H1 (cell line): Measurements from ENCODE around the gene CRTAC1. TPM values are rescaled to one million over a fixed set of nuclear protein-coding genes. Genes with fewer than 3 reads are reported as not detected.

Experiments used
- CTCF ChIA-PET: fragments of 300-600 bp; sonication (Branson Sonifier 250); formaldehyde crosslinking; loops from one replicate; lab custom pipeline; 2021; ENCODE audit not compliant: partially characterized antibody; lab: Charles Lee
- POLR2A ChIA-PET: fragments of 300-600 bp; sonication (Branson Sonifier 250); formaldehyde crosslinking; loops from one replicate; lab custom pipeline; 2021; ENCODE audit warnings: inconsistent platforms; ENCODE audit not compliant: partially characterized antibody; lab: Charles Lee
- DNase-seq, 2 experiments: peaks; one replicate each; pipeline versions ENCODE4 v3.0.0 to v3.0.0-alpha.2; 2010 to 2022; ENCODE audit warnings: low spot score in 2 of 2, low read depth in 1 of 2, mixed read lengths in 1 of 2
- FAIRE-seq: peaks from 2 replicates; lab custom pipeline; 2011; peaks lifted over from hg19 to GRCh38; lab: Jason Lieb, UNC
- H2AFZ ChIP-seq: 2 replicates; pipeline ENCODE4 v1.8.1; 2012; ENCODE audit warnings: low read length, inconsistent platforms
- H2AK5ac ChIP-seq: 2 replicates; pipeline ENCODE4 v1.6.1; 2013; ENCODE audit warnings: low read depth, low read length
- H2BK120ac ChIP-seq: replicated peaks from 2 replicates; pipeline ENCODE3; 2013; ENCODE audit warnings: low read depth, low read length, inconsistent platforms
- H2BK12ac ChIP-seq: 2 replicates; pipeline ENCODE4 v1.6.1; 2013; ENCODE audit warnings: low read depth, low read length
- H2BK15ac ChIP-seq: 2 replicates; pipeline ENCODE4 v1.6.1; 2013; ENCODE audit warnings: low read length
- H2BK20ac ChIP-seq: 2 replicates; pipeline ENCODE4 v1.6.1; 2013; ENCODE audit warnings: low read length
- H2BK5ac ChIP-seq: 2 replicates; pipeline ENCODE4 v1.6.1; 2013; ENCODE audit warnings: low read depth, low read length
- H3K14ac ChIP-seq: 2 replicates; pipeline ENCODE4 v1.6.1; 2013; ENCODE audit warnings: inconsistent platforms; ENCODE audit not compliant: insufficient read length
- H3K18ac ChIP-seq: 2 replicates; pipeline ENCODE4 v1.6.1; 2013; ENCODE audit warnings: low read length; ENCODE audit errors: extremely low read depth
- H3K23ac ChIP-seq: 2 replicates; pipeline ENCODE4 v1.6.1; 2013; ENCODE audit warnings: inconsistent platforms; ENCODE audit not compliant: insufficient read length
- H3K23me2 ChIP-seq: 2 replicates; pipeline ENCODE4 v1.6.1; 2013; ENCODE audit warnings: low read depth, low read length
- H3K27ac ChIP-seq: 2 replicates; pipeline ENCODE4 v1.6.1; 2011; ENCODE audit warnings: low read depth, low read length, inconsistent platforms
- H3K27me3 ChIP-seq, 4 experiments: replicated peaks in 1 of 4; 1 replicate in 1 of 4; 2 replicates in 3 of 4; pipeline versions ENCODE4 v1.6.1 to v1.8.1; 2011 to 2013; ENCODE audit warnings: low read length in 3 of 4, mild to moderate bottlenecking in 3 of 4, inconsistent platforms in 2 of 4, mixed read lengths in 2 of 4, moderate library complexity in 1 of 4; ENCODE audit not compliant: control insufficient read depth in 3 of 4, insufficient read depth in 3 of 4; ENCODE audit errors: extremely low read depth in 1 of 4
- H3K36me3 ChIP-seq, 4 experiments: 2 replicates each; pipeline versions ENCODE4 v1.6.1 to v1.8.1; 2011 to 2013; ENCODE audit warnings: mild to moderate bottlenecking in 4 of 4, low read length in 3 of 4, moderate library complexity in 2 of 4, control low read depth in 1 of 4, inconsistent platforms in 1 of 4; ENCODE audit not compliant: insufficient read depth in 4 of 4, control insufficient read depth in 2 of 4
- H3K4ac ChIP-seq: replicated peaks from 2 replicates; pipeline ENCODE3; 2013; ENCODE audit warnings: low read length, low read depth, mixed read lengths, inconsistent platforms; ENCODE audit not compliant: insufficient read length
- H3K4me1 ChIP-seq, 4 experiments: replicated peaks in 1 of 4; 1 replicate in 1 of 4; 2 replicates in 3 of 4; pipeline versions ENCODE4 v1.6.1 to v1.8.1; 2011 to 2013; ENCODE audit warnings: low read length in 3 of 4, inconsistent platforms in 2 of 4, mixed read lengths in 1 of 4; ENCODE audit not compliant: insufficient read depth in 4 of 4, control insufficient read depth in 3 of 4
- H3K4me2 ChIP-seq, 2 experiments: 2 replicates each; pipeline versions ENCODE4 v1.6.1 to v1.8.1; 2011 to 2013; ENCODE audit warnings: low read depth in 2 of 2, low read length in 2 of 2, control low read depth in 1 of 2, inconsistent platforms in 1 of 2, mild to moderate bottlenecking in 1 of 2; ENCODE audit not compliant: insufficient read depth in 1 of 2
- H3K4me3 ChIP-seq, 4 experiments: fragments of 200-600, 300-600 bp in 1 of 4; sonication (generic), shearing (Covaris generic), sonication (Bioruptor Twin) in 1 of 4; 2 replicates each; pipeline versions ENCODE4 v1.5.1 to v1.8.1; 2011 to 2016; ENCODE audit warnings: low read length in 4 of 4, low read depth in 3 of 4, control low read depth in 2 of 4, inconsistent platforms in 2 of 4, mild to moderate bottlenecking in 2 of 4, mixed read lengths in 1 of 4, moderate library complexity in 1 of 4; ENCODE audit not compliant: insufficient read depth in 2 of 4; ENCODE audit errors: extremely low read depth in 1 of 4
- H3K56ac ChIP-seq: replicated peaks from 2 replicates; pipeline ENCODE3; 2013; ENCODE audit warnings: low read depth, mild to moderate bottlenecking, mixed read lengths, low read length, inconsistent platforms; ENCODE audit not compliant: insufficient read length
- H3K79me1 ChIP-seq: 2 replicates; pipeline ENCODE4 v1.6.1; 2013; ENCODE audit warnings: low read depth, low read length, control low read depth
- H3K79me2 ChIP-seq, 2 experiments: 2 replicates each; pipeline versions ENCODE4 v1.6.1 to v1.8.1; 2012 to 2013; ENCODE audit warnings: low read length in 2 of 2, mild to moderate bottlenecking in 2 of 2, inconsistent platforms in 1 of 2; ENCODE audit not compliant: insufficient read depth in 2 of 2, control insufficient read depth in 1 of 2
- H3K9ac ChIP-seq, 4 experiments: replicated peaks in 1 of 4; 1 replicate in 1 of 4; 2 replicates in 3 of 4; pipeline versions ENCODE4 v1.6.1 to v1.8.1; 2011 to 2013; ENCODE audit warnings: low read depth in 3 of 4, low read length in 3 of 4, control low read depth in 2 of 4, mild to moderate bottlenecking in 2 of 4, moderate library complexity in 2 of 4, inconsistent platforms in 1 of 4; ENCODE audit errors: extremely low read depth in 1 of 4
- H3K9me3 ChIP-seq, 2 experiments: 2 replicates each; pipeline versions ENCODE4 v1.6.1 to v1.8.1; 2012 to 2013; ENCODE audit warnings: mild to moderate bottlenecking in 2 of 2, moderate library complexity in 2 of 2, control low read depth in 1 of 2, inconsistent platforms in 1 of 2, low read depth in 1 of 2, low read length in 1 of 2, mixed read lengths in 1 of 2; ENCODE audit not compliant: insufficient read depth in 2 of 2
- H4K20me1 ChIP-seq, 2 experiments: replicated peaks in 1 of 2; 2 replicates each; pipeline versions ENCODE3 to v1.8.1; 2011 to 2013; ENCODE audit warnings: inconsistent platforms in 2 of 2, low read length in 2 of 2, mild to moderate bottlenecking in 1 of 2; ENCODE audit not compliant: insufficient read depth in 2 of 2, control insufficient read depth in 1 of 2
- H4K5ac ChIP-seq: 2 replicates; pipeline ENCODE4 v1.6.1; 2013; ENCODE audit warnings: low read length, low read depth, mixed read lengths, inconsistent platforms; ENCODE audit not compliant: insufficient read length
- H4K8ac ChIP-seq: 2 replicates; pipeline ENCODE4 v1.8.0; 2013; ENCODE audit warnings: mild to moderate bottlenecking, moderate library complexity, low read length, inconsistent platforms; ENCODE audit not compliant: insufficient read depth; ENCODE audit errors: extremely low read depth
- H4K91ac ChIP-seq: replicated peaks from 2 replicates; pipeline ENCODE3; 2013; ENCODE audit warnings: low read length, mixed read lengths, inconsistent platforms; ENCODE audit not compliant: insufficient read length
- CEBPB ChIP-seq: IDR thresholded peaks from 2 replicates; pipeline ENCODE4 v1.6.1; 2012; ENCODE audit warnings: low read depth, low read length
- MAX ChIP-seq: IDR thresholded peaks from 2 replicates; pipeline ENCODE4 v1.6.1; 2012; ENCODE audit warnings: inconsistent platforms
- SP4 ChIP-seq: IDR thresholded peaks from 2 replicates; pipeline ENCODE4 v1.6.1; 2012; ENCODE audit warnings: low read length, inconsistent platforms
- USF2 ChIP-seq: IDR thresholded peaks from 2 replicates; pipeline ENCODE4 v1.6.1; 2011; ENCODE audit warnings: low read length, improper control_type of control experiment
- WGBS, 2 experiments: shearing (Covaris generic) in 1 of 2; methylation state at CpG; one replicate each; pipeline versions ENCODE4 v1.1.6 to v1.1.7; 2013 to 2015; ENCODE audit warnings: low lambda C conversion rate in 2 of 2, mixed read lengths in 2 of 2, inconsistent platforms in 1 of 2, low coverage in 1 of 2, missing lambda C conversion rate in 1 of 2; ENCODE audit not compliant: insufficient replicate concordance in 2 of 2, insufficient coverage in 1 of 2, insufficient read length in 1 of 2; ENCODE audit errors: extremely low coverage in 1 of 2, missing lambda C conversion rate in 1 of 2; 5-methylcytosine and 5-hydroxymethylcytosine counted together
- polyA plus RNA-seq, 7 experiments: library from polyadenylated mRNA; depleted of rRNA in 3 of 7; stranded (reverse) in 5 of 7; unstranded in 2 of 7; fragments of >200 nt in 5 of 7; fragments of 200-250 nt in 2 of 7; gene quantifications; 1 replicate in 5 of 7; 2 replicates in 1 of 7; 4 replicates in 1 of 7; pipeline versions ENCODE4 v1.2.1 to v1.2.3, GENCODE V29; 2011 to 2013; ENCODE audit warnings: missing spikeins in 2 of 7, mixed read lengths in 2 of 7
- total RNA-seq: library from RNA; stranded (reverse); fragmentation: NEBNext Ultra II Directional; extraction: Animal tissue kit (Norgen Biotek cat#: 25700); gene quantifications from 2 replicates; pipeline ENCODE4 v1.2.1, GENCODE V29; 2021

CRTAC1 gene
- total and polyA plus RNA-seq, 2 of the 8 experiments (the other 6 are each of a cell fraction or from before 2014, with no cell fraction given), result 0.91 to 1.2 TPM

- ChIA-PET CTCF (interaction anchor here (0.6 to 4.2 kb wide), 6 partner anchors 9 to 242 kb away, joined by 3 to 17 read pairs (median 4); no protein-coding TSS in a partner anchor), POLR2A (no interaction called here)
- no peak overlapping the region for H4K91ac ChIP-seq
- no peak overlapping the region for H2BK5ac ChIP-seq
- H3K79me2 ChIP-seq, result no peaks in the 10 kb centered on the region
- H3K27ac ChIP-seq, result no peak overlapping the region
- H4K5ac ChIP-seq, result no peak overlapping the region
- H3K23me2 ChIP-seq, result no peaks in the 10 kb centered on the region
- no peak overlapping the region for H3K4me2 ChIP-seq
- H3K4ac ChIP-seq, result no peak overlapping the region
- H4K20me1 ChIP-seq, result no peaks in the 10 kb centered on the region
- no peak overlapping the region for H2BK20ac ChIP-seq
- 78% methylated on average over 5 of the region's 5 CpGs; no CpG with 5 or more reads in 1 of the 2 experiments for WGBS, 2 experiments
- no peak overlapping the region for H3K18ac ChIP-seq
- H3K9ac ChIP-seq, result no peak overlapping the region
- no peaks in the 10 kb centered on the region for H3K36me3 ChIP-seq
- H3K4me1 ChIP-seq, result peaks cover 0 to 6% (median 2%) of the 10 kb centered on the region in 4 experiments; a peak in 2 of 7 replicates
- H3K23ac ChIP-seq, result no peak overlapping the region
- no peak for FAIRE-seq
- H3K27me3 ChIP-seq, result no peaks in the 10 kb centered on the region
- H3K56ac ChIP-seq, result no peak overlapping the region
- no peak for TF ChIP-seq MAX
- TF ChIP-seq SP4, result no peak
- peak; percentile 47; the same call in 1 of the 2 replicates for TF ChIP-seq USF2
- TF ChIP-seq CEBPB, result no peak
- no peak for DNase-seq
- no peaks in the 10 kb centered on the region for H3K79me1 ChIP-seq
- no peak overlapping the region for H2BK120ac ChIP-seq
- no peak overlapping the region for H2BK12ac ChIP-seq
- H3K4me3 ChIP-seq, result no peak overlapping the region
- no peak overlapping the region for H2AFZ ChIP-seq
- no peak overlapping the region for H2AK5ac ChIP-seq
- H2BK15ac ChIP-seq, result no peak overlapping the region
- H3K9me3 ChIP-seq, result no peaks in the 10 kb centered on the region
- no peak overlapping the region for H4K8ac ChIP-seq
- H3K14ac ChIP-seq, result no peak overlapping the region
Observed at GRCh38 chr10:98067165-98067564, 36.7 kb upstream of the CRTAC1 start.
